H1 (cell line): ENCODE results near the gene CHD3. TPM values are rescaled to one million over a fixed set of nuclear protein-coding genes. Genes with fewer than 3 reads are reported as not detected.

ENCODE experiments used
- CTCF ChIA-PET: fragments of 300-600 bp; sonication (Branson Sonifier 250); formaldehyde crosslinking; loops from one replicate; lab custom pipeline; 2021; ENCODE audit not compliant: partially characterized antibody; lab: Charles Lee
- POLR2A ChIA-PET: fragments of 300-600 bp; sonication (Branson Sonifier 250); formaldehyde crosslinking; loops from one replicate; lab custom pipeline; 2021; ENCODE audit warnings: inconsistent platforms; ENCODE audit not compliant: partially characterized antibody; lab: Charles Lee
- DNase-seq, 2 experiments: peaks; one replicate each; pipeline versions ENCODE4 v3.0.0 to v3.0.0-alpha.2; 2010 to 2022; ENCODE audit warnings: low spot score in 2 of 2, low read depth in 1 of 2, mixed read lengths in 1 of 2
- FAIRE-seq: peaks from 2 replicates; lab custom pipeline; 2011; peaks lifted over from hg19 to GRCh38; lab: Jason Lieb, UNC
- H2AFZ ChIP-seq: 2 replicates; pipeline ENCODE4 v1.8.1; 2012; ENCODE audit warnings: low read length, inconsistent platforms
- H2AK5ac ChIP-seq: 2 replicates; pipeline ENCODE4 v1.6.1; 2013; ENCODE audit warnings: low read depth, low read length
- H2BK120ac ChIP-seq: replicated peaks from 2 replicates; pipeline ENCODE3; 2013; ENCODE audit warnings: low read depth, low read length, inconsistent platforms
- H2BK12ac ChIP-seq: 2 replicates; pipeline ENCODE4 v1.6.1; 2013; ENCODE audit warnings: low read depth, low read length
- H2BK15ac ChIP-seq: 2 replicates; pipeline ENCODE4 v1.6.1; 2013; ENCODE audit warnings: low read length
- H2BK20ac ChIP-seq: 2 replicates; pipeline ENCODE4 v1.6.1; 2013; ENCODE audit warnings: low read length
- H2BK5ac ChIP-seq: 2 replicates; pipeline ENCODE4 v1.6.1; 2013; ENCODE audit warnings: low read depth, low read length
- H3K14ac ChIP-seq: 2 replicates; pipeline ENCODE4 v1.6.1; 2013; ENCODE audit warnings: inconsistent platforms; ENCODE audit not compliant: insufficient read length
- H3K18ac ChIP-seq: 2 replicates; pipeline ENCODE4 v1.6.1; 2013; ENCODE audit warnings: low read length; ENCODE audit errors: extremely low read depth
- H3K23ac ChIP-seq: 2 replicates; pipeline ENCODE4 v1.6.1; 2013; ENCODE audit warnings: inconsistent platforms; ENCODE audit not compliant: insufficient read length
- H3K23me2 ChIP-seq: 2 replicates; pipeline ENCODE4 v1.6.1; 2013; ENCODE audit warnings: low read depth, low read length
- H3K27ac ChIP-seq: 2 replicates; pipeline ENCODE4 v1.6.1; 2011; ENCODE audit warnings: low read depth, low read length, inconsistent platforms
- H3K27me3 ChIP-seq, 4 experiments: replicated peaks in 1 of 4; 1 replicate in 1 of 4; 2 replicates in 3 of 4; pipeline versions ENCODE4 v1.6.1 to v1.8.1; 2011 to 2013; ENCODE audit warnings: low read length in 3 of 4, mild to moderate bottlenecking in 3 of 4, inconsistent platforms in 2 of 4, mixed read lengths in 2 of 4, moderate library complexity in 1 of 4; ENCODE audit not compliant: control insufficient read depth in 3 of 4, insufficient read depth in 3 of 4; ENCODE audit errors: extremely low read depth in 1 of 4
- H3K36me3 ChIP-seq, 4 experiments: 2 replicates each; pipeline versions ENCODE4 v1.6.1 to v1.8.1; 2011 to 2013; ENCODE audit warnings: mild to moderate bottlenecking in 4 of 4, low read length in 3 of 4, moderate library complexity in 2 of 4, control low read depth in 1 of 4, inconsistent platforms in 1 of 4; ENCODE audit not compliant: insufficient read depth in 4 of 4, control insufficient read depth in 2 of 4
- H3K4ac ChIP-seq: replicated peaks from 2 replicates; pipeline ENCODE3; 2013; ENCODE audit warnings: low read length, low read depth, mixed read lengths, inconsistent platforms; ENCODE audit not compliant: insufficient read length
- H3K4me1 ChIP-seq, 4 experiments: replicated peaks in 1 of 4; 1 replicate in 1 of 4; 2 replicates in 3 of 4; pipeline versions ENCODE4 v1.6.1 to v1.8.1; 2011 to 2013; ENCODE audit warnings: low read length in 3 of 4, inconsistent platforms in 2 of 4, mixed read lengths in 1 of 4; ENCODE audit not compliant: insufficient read depth in 4 of 4, control insufficient read depth in 3 of 4
- H3K4me2 ChIP-seq, 2 experiments: 2 replicates each; pipeline versions ENCODE4 v1.6.1 to v1.8.1; 2011 to 2013; ENCODE audit warnings: low read depth in 2 of 2, low read length in 2 of 2, control low read depth in 1 of 2, inconsistent platforms in 1 of 2, mild to moderate bottlenecking in 1 of 2; ENCODE audit not compliant: insufficient read depth in 1 of 2
- H3K4me3 ChIP-seq, 4 experiments: fragments of 200-600, 300-600 bp in 1 of 4; sonication (generic), shearing (Covaris generic), sonication (Bioruptor Twin) in 1 of 4; 2 replicates each; pipeline versions ENCODE4 v1.5.1 to v1.8.1; 2011 to 2016; ENCODE audit warnings: low read length in 4 of 4, low read depth in 3 of 4, control low read depth in 2 of 4, inconsistent platforms in 2 of 4, mild to moderate bottlenecking in 2 of 4, mixed read lengths in 1 of 4, moderate library complexity in 1 of 4; ENCODE audit not compliant: insufficient read depth in 2 of 4; ENCODE audit errors: extremely low read depth in 1 of 4
- H3K56ac ChIP-seq: replicated peaks from 2 replicates; pipeline ENCODE3; 2013; ENCODE audit warnings: low read depth, mild to moderate bottlenecking, mixed read lengths, low read length, inconsistent platforms; ENCODE audit not compliant: insufficient read length
- H3K79me1 ChIP-seq: 2 replicates; pipeline ENCODE4 v1.6.1; 2013; ENCODE audit warnings: low read depth, low read length, control low read depth
- H3K79me2 ChIP-seq, 2 experiments: 2 replicates each; pipeline versions ENCODE4 v1.6.1 to v1.8.1; 2012 to 2013; ENCODE audit warnings: low read length in 2 of 2, mild to moderate bottlenecking in 2 of 2, inconsistent platforms in 1 of 2; ENCODE audit not compliant: insufficient read depth in 2 of 2, control insufficient read depth in 1 of 2
- H3K9ac ChIP-seq, 4 experiments: replicated peaks in 1 of 4; 1 replicate in 1 of 4; 2 replicates in 3 of 4; pipeline versions ENCODE4 v1.6.1 to v1.8.1; 2011 to 2013; ENCODE audit warnings: low read depth in 3 of 4, low read length in 3 of 4, control low read depth in 2 of 4, mild to moderate bottlenecking in 2 of 4, moderate library complexity in 2 of 4, inconsistent platforms in 1 of 4; ENCODE audit errors: extremely low read depth in 1 of 4
- H3K9me3 ChIP-seq, 2 experiments: 2 replicates each; pipeline versions ENCODE4 v1.6.1 to v1.8.1; 2012 to 2013; ENCODE audit warnings: mild to moderate bottlenecking in 2 of 2, moderate library complexity in 2 of 2, control low read depth in 1 of 2, inconsistent platforms in 1 of 2, low read depth in 1 of 2, low read length in 1 of 2, mixed read lengths in 1 of 2; ENCODE audit not compliant: insufficient read depth in 2 of 2
- H4K20me1 ChIP-seq, 2 experiments: replicated peaks in 1 of 2; 2 replicates each; pipeline versions ENCODE3 to v1.8.1; 2011 to 2013; ENCODE audit warnings: inconsistent platforms in 2 of 2, low read length in 2 of 2, mild to moderate bottlenecking in 1 of 2; ENCODE audit not compliant: insufficient read depth in 2 of 2, control insufficient read depth in 1 of 2
- H4K5ac ChIP-seq: 2 replicates; pipeline ENCODE4 v1.6.1; 2013; ENCODE audit warnings: low read length, low read depth, mixed read lengths, inconsistent platforms; ENCODE audit not compliant: insufficient read length
- H4K8ac ChIP-seq: 2 replicates; pipeline ENCODE4 v1.8.0; 2013; ENCODE audit warnings: mild to moderate bottlenecking, moderate library complexity, low read length, inconsistent platforms; ENCODE audit not compliant: insufficient read depth; ENCODE audit errors: extremely low read depth
- H4K91ac ChIP-seq: replicated peaks from 2 replicates; pipeline ENCODE3; 2013; ENCODE audit warnings: low read length, mixed read lengths, inconsistent platforms; ENCODE audit not compliant: insufficient read length
- EP300 ChIP-seq, 2 experiments: IDR thresholded peaks; 1 replicate in 1 of 2; 2 replicates in 1 of 2; pipeline ENCODE4 v1.6.1; 2011 to 2012; ENCODE audit warnings: low read depth in 2 of 2, low read length in 2 of 2, mild to moderate bottlenecking in 2 of 2, borderline replicate concordance in 1 of 2, inconsistent platforms in 1 of 2, moderate library complexity in 1 of 2
- EZH2 ChIP-seq: fragments of 200-600 bp; sonication (generic); IDR thresholded peaks from 2 replicates; pipeline ENCODE4 v1.7.1; 2012; ENCODE audit warnings: low read depth, mild to moderate bottlenecking, moderate library complexity, low read length, inconsistent platforms; ENCODE audit not compliant: severe bottlenecking
- GABPA ChIP-seq: IDR thresholded peaks from 2 replicates; pipeline ENCODE4 v1.6.1; 2011; ENCODE audit warnings: mild to moderate bottlenecking, low read length, moderate library complexity, borderline replicate concordance; ENCODE audit not compliant: insufficient read depth
- GTF2F1 ChIP-seq: IDR thresholded peaks from 2 replicates; pipeline ENCODE4 v1.6.1; 2012; ENCODE audit warnings: low read depth, low read length, improper control_type of control experiment, borderline replicate concordance
- MAFK ChIP-seq: IDR thresholded peaks from 2 replicates; pipeline ENCODE4 v1.6.1; 2012; ENCODE audit warnings: low read depth, mild to moderate bottlenecking, improper control_type of control experiment, low read length
- PHF8 ChIP-seq: fragments of 200-600 bp; sonication (generic); conservative IDR thresholded peaks from 2 replicates; pipeline ENCODE4 v1.7.1; 2012; ENCODE audit warnings: low read depth, mild to moderate bottlenecking, inconsistent platforms, low read length, moderate library complexity
- RAD21 ChIP-seq, 2 experiments: IDR thresholded peaks in 1 of 2; conservative IDR thresholded peaks in 1 of 2; 2 replicates each; pipeline ENCODE4 v1.6.1; 2011; ENCODE audit warnings: low read depth in 2 of 2, low read length in 2 of 2, improper control_type of control experiment in 1 of 2, inconsistent platforms in 1 of 2, mild to moderate bottlenecking in 1 of 2, moderate library complexity in 1 of 2
- USF2 ChIP-seq: IDR thresholded peaks from 2 replicates; pipeline ENCODE4 v1.6.1; 2011; ENCODE audit warnings: low read length, improper control_type of control experiment
- WGBS, 2 experiments: shearing (Covaris generic) in 1 of 2; methylation state at CpG; one replicate each; pipeline versions ENCODE4 v1.1.6 to v1.1.7; 2013 to 2015; ENCODE audit warnings: low lambda C conversion rate in 2 of 2, mixed read lengths in 2 of 2, inconsistent platforms in 1 of 2, low coverage in 1 of 2, missing lambda C conversion rate in 1 of 2; ENCODE audit not compliant: insufficient replicate concordance in 2 of 2, insufficient coverage in 1 of 2, insufficient read length in 1 of 2; ENCODE audit errors: extremely low coverage in 1 of 2, missing lambda C conversion rate in 1 of 2; 5-methylcytosine and 5-hydroxymethylcytosine counted together
- polyA plus RNA-seq, 7 experiments: library from polyadenylated mRNA; depleted of rRNA in 3 of 7; stranded (reverse) in 5 of 7; unstranded in 2 of 7; fragments of >200 nt in 5 of 7; fragments of 200-250 nt in 2 of 7; gene quantifications; 1 replicate in 5 of 7; 2 replicates in 1 of 7; 4 replicates in 1 of 7; pipeline versions ENCODE4 v1.2.1 to v1.2.3, GENCODE V29; 2011 to 2013; ENCODE audit warnings: missing spikeins in 2 of 7, mixed read lengths in 2 of 7
- total RNA-seq: library from RNA; stranded (reverse); fragmentation: NEBNext Ultra II Directional; extraction: Animal tissue kit (Norgen Biotek cat#: 25700); gene quantifications from 2 replicates; pipeline ENCODE4 v1.2.1, GENCODE V29; 2021

CHD3 gene
- total and polyA plus RNA-seq, 2 of the 8 experiments (the other 6 are each of a cell fraction or from before 2014, with no cell fraction given) = 12.3 to 12.9 TPM

- H2AFZ ChIP-seq = no peak overlapping the region
- H3K23ac ChIP-seq = no peak overlapping the region
- no peak overlapping the region for H2BK20ac ChIP-seq
- H3K4me2 ChIP-seq = no peak overlapping the region
- H3K27me3 ChIP-seq = no peaks in the 10 kb centered on the region
- H3K4me1 ChIP-seq = peaks cover 6 to 13% (median 9%) of the 10 kb centered on the region in 4 experiments
- no peaks in the 10 kb centered on the region for H3K79me1 ChIP-seq
- DNase-seq = no peak
- no peak overlapping the region for H3K4ac ChIP-seq
- H3K36me3 ChIP-seq = peaks cover 0 to 9% (median 2%) of the 10 kb centered on the region in 4 experiments; a peak in 2 of 8 replicates
- H2BK5ac ChIP-seq = no peak overlapping the region
- no peak overlapping the region; the same call in 1 of the 2 replicates for H4K8ac ChIP-seq
- ChIA-PET POLR2A (no interaction called here), CTCF (no interaction called here)
- H2BK120ac ChIP-seq = no peak overlapping the region
- no peak overlapping the region for H3K14ac ChIP-seq
- no peaks in the 10 kb centered on the region; a peak in 1 of 4 replicates for H3K9me3 ChIP-seq
- H3K79me2 ChIP-seq = no peaks in the 10 kb centered on the region
- no peak overlapping the region for H3K4me3 ChIP-seq
- H2BK12ac ChIP-seq = no peak overlapping the region
- H4K5ac ChIP-seq = no peak overlapping the region
- H4K91ac ChIP-seq = no peak overlapping the region
- no peak overlapping the region for H3K9ac ChIP-seq
- no peak overlapping the region for H3K18ac ChIP-seq
- H2AK5ac ChIP-seq = no peak overlapping the region
- no peaks in the 10 kb centered on the region for H4K20me1 ChIP-seq
- TF ChIP-seq USF2 (no peak), EZH2 (no peak), RAD21 (IDR thresholded peaks at IDR 0.05 in 1 of 2, conservative IDR thresholded peaks at IDR 0.05 in 1 of 2; ENCODE audit: low read depth in 2 of 2, low read length in 2 of 2) (no peak), MAFK (no peak), GTF2F1 (no peak), PHF8 (no peak), GABPA (no peak), EP300 (IDR thresholded peaks at IDR 0.05; ENCODE audit: borderline replicate concordance in 1 of 2, low read depth in 2 of 2, low read length in 2 of 2) (no peak)
- H3K23me2 ChIP-seq = no peaks in the 10 kb centered on the region; the same call in 1 of the 2 replicates
- no peak overlapping the region for H2BK15ac ChIP-seq
- 79% methylated on average over 10 of the region's 15 CpGs; no CpG with 5 or more reads in 1 of the 2 experiments for WGBS, 2 experiments
- no peak for FAIRE-seq
- no peak overlapping the region for H3K27ac ChIP-seq
- no peak overlapping the region for H3K56ac ChIP-seq
Measured at GRCh38 chr17:7893187-7893880, 4.7 kb downstream of the CHD3 start.
